ENCODE measurements around the gene MATN1. TPM values are rescaled to one million over a fixed set of nuclear protein-coding genes. Genes with fewer than 3 reads are reported as not detected.

MATN1 gene
- total and polyA plus RNA-seq, 4 donors: 0.19 TPM; not detected in 3

- Histone ChIP-seq H3K4me1 (ENCODE audit: control insufficient read depth in 4 of 4, insufficient read depth in 4 of 4, low read length in 3 of 4) (peaks cover 0 to 7% (median 0%) of the 10 kb centered on the region in 4 donors), H3K36me3 (ENCODE audit: control insufficient read depth in 4 of 4, insufficient read depth in 3 of 4, low read depth in 1 of 4, low read length in 3 of 4) (no peaks in the 10 kb centered on the region), H3K9me3 (ENCODE audit: control insufficient read depth in 4 of 4, low read length in 3 of 4) (no peaks in the 10 kb centered on the region), H3K9ac (ENCODE audit: low read depth in 1 of 2, low read length in 2 of 2) (no peak overlapping the region), H3K27me3 (ENCODE audit: control insufficient read depth in 4 of 4, insufficient read depth in 4 of 4, low read length in 3 of 4) (peaks cover 0 to 3% (median 0%) of the 10 kb centered on the region in 4 donors), H3K27ac (ENCODE audit: low read depth in 1 of 2, low read length in 2 of 2) (no peak overlapping the region), H3K4me3 (ENCODE audit: low read depth in 1 of 3, low read length in 3 of 3) (no peak overlapping the region)
- TF ChIP-seq FOXA2 (IDR thresholded peaks at IDR 0.05): no peak
- TF ChIP-seq NR2F2 (IDR thresholded peaks at IDR 0.05): no peak
- no peak for TF ChIP-seq EGR1 (IDR thresholded peaks at IDR 0.05; ENCODE audit: low read depth in 2 of 2)
- TF ChIP-seq JUND (IDR thresholded peaks at IDR 0.05): no peak
- no peak for TF ChIP-seq HNF4G (IDR thresholded peaks at IDR 0.05)
- TF ChIP-seq SP1 (IDR thresholded peaks at IDR 0.05): no peak
- TF ChIP-seq FOXA1 (IDR thresholded peaks at IDR 0.05): no peak
- no peak for TF ChIP-seq REST (IDR thresholded peaks at IDR 0.05)
- TF ChIP-seq GABPA (IDR thresholded peaks at IDR 0.05 in 1 of 2, conservative IDR thresholded peaks at IDR 0.05 in 1 of 2): no peak
- TF ChIP-seq HNF4A (conservative IDR thresholded peaks at IDR 0.05): no peak
- TF ChIP-seq MAX (IDR thresholded peaks at IDR 0.05): no peak
- DNase-seq (ENCODE audit: low spot score): no peak
- WGBS: 47% methylated on average over 2 of the region's 2 CpGs
Observed at GRCh38 chr1:30679976-30680305, 43.4 kb downstream of the MATN1 start.

GRCh38 chr1:30679201-30679975 is 44.0 kb downstream of the MATN1 start:
- 94% methylated on average over 2 of the region's 2 CpGs for WGBS
- H3K9me3 ChIP-seq (ENCODE audit: control insufficient read depth in 4 of 4, low read length in 3 of 4): no peaks in the 10 kb centered on the region
- no peak for DNase-seq (ENCODE audit: low spot score)
- no peak overlapping the region for H3K4me3 ChIP-seq (ENCODE audit: low read depth in 1 of 3, low read length in 3 of 3)
- H3K27me3 ChIP-seq (ENCODE audit: control insufficient read depth in 4 of 4, insufficient read depth in 4 of 4, low read length in 3 of 4): no peaks in the 10 kb centered on the region
- no peak overlapping the region for H3K9ac ChIP-seq (ENCODE audit: low read depth in 1 of 2, low read length in 2 of 2)
- TF ChIP-seq RAD21 (IDR thresholded peaks at IDR 0.05): no peak
- TF ChIP-seq HNF4G (IDR thresholded peaks at IDR 0.05): no peak
- TF ChIP-seq REST (IDR thresholded peaks at IDR 0.05): no peak
- TF ChIP-seq ATF3 (IDR thresholded peaks at IDR 0.05): no peak
- TF ChIP-seq RXRA (IDR thresholded peaks at IDR 0.05): no peak
- no peak for TF ChIP-seq FOXA2 (IDR thresholded peaks at IDR 0.05)
- TF ChIP-seq MAX (IDR thresholded peaks at IDR 0.05): no peak
- TF ChIP-seq FOXA1 (IDR thresholded peaks at IDR 0.05): no peak
- peaks cover 0 to 8% (median 0%) of the 10 kb centered on the region in 4 donors for H3K4me1 ChIP-seq (ENCODE audit: control insufficient read depth in 4 of 4, insufficient read depth in 4 of 4, low read length in 3 of 4)
- no peak overlapping the region for H3K27ac ChIP-seq (ENCODE audit: low read depth in 1 of 2, low read length in 2 of 2)
- no peaks in the 10 kb centered on the region for H3K36me3 ChIP-seq (ENCODE audit: control insufficient read depth in 4 of 4, insufficient read depth in 3 of 4, low read depth in 1 of 4, low read length in 3 of 4)
